ENCODE measurements around the gene RFNG.

Gene RFNG

DNA sequence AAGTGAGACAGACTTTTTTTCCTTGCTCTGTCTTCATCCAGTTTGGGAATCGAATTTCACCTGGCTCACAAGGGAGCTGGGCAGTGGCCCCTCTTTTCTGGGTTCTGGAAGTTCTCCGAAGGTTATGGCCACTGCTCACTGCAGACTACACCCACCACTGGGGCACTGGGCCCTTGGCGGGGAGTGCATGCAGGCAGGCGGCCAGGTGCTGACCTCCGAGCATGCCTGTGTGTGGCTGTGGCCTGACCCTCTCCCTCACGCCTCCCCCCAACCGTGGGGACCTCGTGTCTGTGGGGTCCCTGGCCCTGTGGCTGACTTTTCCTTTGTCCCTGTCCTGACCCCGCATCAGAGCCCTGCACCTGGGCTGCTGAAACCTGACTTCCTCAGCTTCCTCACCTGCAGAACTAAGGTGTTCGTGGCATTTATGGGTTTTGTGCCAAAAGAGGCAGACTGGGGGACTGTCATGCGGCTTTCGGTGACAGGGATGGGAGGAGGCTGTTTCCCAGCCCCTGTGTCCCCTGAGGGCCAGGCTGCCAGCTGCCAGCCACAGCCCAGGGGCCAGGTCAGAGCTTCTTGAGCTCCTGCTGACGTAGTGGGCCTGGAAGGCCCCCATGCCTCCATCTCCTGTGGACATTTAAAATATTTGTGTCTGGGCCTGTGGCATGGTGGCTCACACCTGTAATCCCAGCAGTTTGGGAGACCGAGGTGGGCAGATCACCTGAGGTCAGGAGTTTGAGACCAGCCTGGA lies 52.7 kb downstream of the RFNG start:
- no peak for DNase-seq

DNA sequence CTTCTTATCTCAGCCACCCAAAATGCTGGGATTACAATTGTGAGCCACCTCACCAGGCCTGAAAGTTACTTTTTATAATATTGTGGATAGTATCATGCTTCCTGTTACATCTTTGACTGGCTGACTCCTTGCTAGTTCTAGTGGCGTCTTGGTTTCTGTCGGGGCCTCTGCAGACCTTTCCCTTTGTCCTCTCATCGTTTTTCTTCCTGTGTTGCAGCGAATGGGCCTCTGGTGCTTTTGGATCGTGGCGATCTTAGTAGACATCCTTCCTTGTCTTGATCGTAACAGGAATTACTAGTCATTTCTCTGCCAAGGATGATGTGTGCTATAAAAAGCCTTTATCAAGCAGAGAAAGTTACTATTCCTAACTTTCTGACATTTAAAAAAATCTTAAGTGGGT lies 53.4 kb downstream of the RFNG start:
- no peak for DNase-seq
